Sigmoid colon (tissue), 3 donors: ENCODE data around the gene ZFYVE1.

Experiments
- POLR2A ChIP-seq, 2 donors: fragments of 450-650 bp; IDR thresholded peaks; one replicate each; pipeline ENCODE4 v1.6.1; 2016; ENCODE audit warnings: antibody characterized with exemption in 2 of 2, mild to moderate bottlenecking in 2 of 2, moderate library complexity in 2 of 2
- TF ChIP-seq, protein P1 (sequence below), 4 experiments: fragments of 450-650 bp in 3 of 4; fragments of 200-600 bp in 1 of 4; IDR thresholded peaks; one replicate each; pipeline ENCODE4 v1.5.1; 2016 to 2019; ENCODE audit warnings: antibody characterized with exemption in 4 of 4, mild to moderate bottlenecking in 3 of 4, moderate library complexity in 2 of 4

GRCh38 chr14:72943876-72944430 lies 83.0 kb downstream of the ZFYVE1 start:
- TF ChIP-seq POLR2A (IDR thresholded peaks at IDR 0.05): no peak
- TF ChIP-seq, protein P1, sequence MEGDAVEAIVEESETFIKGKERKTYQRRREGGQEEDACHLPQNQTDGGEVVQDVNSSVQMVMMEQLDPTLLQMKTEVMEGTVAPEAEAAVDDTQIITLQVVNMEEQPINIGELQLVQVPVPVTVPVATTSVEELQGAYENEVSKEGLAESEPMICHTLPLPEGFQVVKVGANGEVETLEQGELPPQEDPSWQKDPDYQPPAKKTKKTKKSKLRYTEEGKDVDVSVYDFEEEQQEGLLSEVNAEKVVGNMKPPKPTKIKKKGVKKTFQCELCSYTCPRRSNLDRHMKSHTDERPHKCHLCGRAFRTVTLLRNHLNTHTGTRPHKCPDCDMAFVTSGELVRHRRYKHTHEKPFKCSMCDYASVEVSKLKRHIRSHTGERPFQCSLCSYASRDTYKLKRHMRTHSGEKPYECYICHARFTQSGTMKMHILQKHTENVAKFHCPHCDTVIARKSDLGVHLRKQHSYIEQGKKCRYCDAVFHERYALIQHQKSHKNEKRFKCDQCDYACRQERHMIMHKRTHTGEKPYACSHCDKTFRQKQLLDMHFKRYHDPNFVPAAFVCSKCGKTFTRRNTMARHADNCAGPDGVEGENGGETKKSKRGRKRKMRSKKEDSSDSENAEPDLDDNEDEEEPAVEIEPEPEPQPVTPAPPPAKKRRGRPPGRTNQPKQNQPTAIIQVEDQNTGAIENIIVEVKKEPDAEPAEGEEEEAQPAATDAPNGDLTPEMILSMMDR (IDR thresholded peaks at IDR 0.05): no peak
